ENCODE results near the gene LHPP.

Gene LHPP

GRCh38 chr10:124593431-124593985, 131.9 kb downstream of the LHPP start:
- DNase-seq (ENCODE audit: low read depth in 2 of 2), result no peak

- DNase-seq (ENCODE audit: low read depth in 2 of 2), result no peak
Observed at GRCh38 chr10:124594240-124594639, 132.6 kb downstream of the LHPP start.

GRCh38 chr10:124595143-124595883, 133.7 kb downstream of the LHPP start:
- DNase-seq (ENCODE audit: low read depth in 2 of 2), result no peak

GRCh38 chr10:124596116-124596785, 134.6 kb downstream of the LHPP start:
- DNase-seq (ENCODE audit: low read depth in 2 of 2), result no peak

- no peak for DNase-seq (ENCODE audit: low read depth in 2 of 2)
Observed at GRCh38 chr10:124596962-124597845, 135.6 kb downstream of the LHPP start.

- no peak for DNase-seq (ENCODE audit: low read depth in 2 of 2)
Observed at GRCh38 chr10:124597846-124598165, 136.2 kb downstream of the LHPP start.

GRCh38 chr10:124598196-124598595, 136.6 kb downstream of the LHPP start:
- DNase-seq (ENCODE audit: low read depth in 2 of 2), result no peak

- no peak for DNase-seq (ENCODE audit: low read depth in 2 of 2)
Observed at GRCh38 chr10:124598773-124599587, 137.4 kb downstream of the LHPP start.

- DNase-seq (ENCODE audit: low read depth in 2 of 2), result no peak
Observed at GRCh38 chr10:124599588-124600050, 138.0 kb downstream of the LHPP start.

- DNase-seq (ENCODE audit: low read depth in 2 of 2), result no peak
Observed at GRCh38 chr10:124600051-124600880, 138.6 kb downstream of the LHPP start.

- no peak for DNase-seq (ENCODE audit: low read depth in 2 of 2)
Observed at GRCh38 chr10:124601016-124601415, 139.4 kb downstream of the LHPP start.

- no peak for DNase-seq (ENCODE audit: low read depth in 2 of 2)
Observed at GRCh38 chr10:124601431-124602120, 140.0 kb downstream of the LHPP start.

GRCh38 chr10:124602121-124602561, 140.5 kb downstream of the LHPP start:
- no peak for DNase-seq (ENCODE audit: low read depth in 2 of 2)

GRCh38 chr10:124602646-124603365, 141.2 kb downstream of the LHPP start:
- DNase-seq (ENCODE audit: low read depth in 2 of 2), result no peak

- no peak for DNase-seq (ENCODE audit: low read depth in 2 of 2)
Observed at GRCh38 chr10:124603376-124604213, 142.0 kb downstream of the LHPP start.

- DNase-seq (ENCODE audit: low read depth in 2 of 2), result no peak
Observed at GRCh38 chr10:124604214-124605000, 142.8 kb downstream of the LHPP start.

GRCh38 chr10:124605001-124605370, 143.4 kb downstream of the LHPP start:
- DNase-seq (ENCODE audit: low read depth in 2 of 2), result no peak

Data from stimulated activated CD8-positive, alpha-beta memory T cell treated with anti-CD3 and anti-CD28 coated beads, Interleukin-7, amount 100 ng/mL, for 4 hours (primary cell).